Lower leg skin (tissue), 4 donors: ENCODE measurements around the gene MAPK14. TPM values are rescaled to one million over a fixed set of nuclear protein-coding genes. Genes with fewer than 3 reads are reported as not detected.

Experiments
- DNase-seq, 2 donors: peaks; one replicate each; pipeline ENCODE4 v3.0.0-alpha.2; 2019; ENCODE audit warnings: low spot score in 2 of 2
- H3K4me3 ChIP-seq: fragments of 200-600 bp; sonication (generic); 2 replicates; pipeline ENCODE4 v1.5.1; 2017; ENCODE audit warnings: mild to moderate bottlenecking, low read depth; ENCODE audit not compliant: poor library complexity, severe bottlenecking
- CTCF ChIP-seq, 3 donors: fragments of 450-650 bp; IDR thresholded peaks; one replicate each; pipeline ENCODE4 v1.5.1; 2016; ENCODE audit warnings: antibody characterized with exemption in 3 of 3, mild to moderate bottlenecking in 3 of 3, moderate library complexity in 2 of 3
- POLR2A ChIP-seq, 2 donors: fragments of 450-650 bp; IDR thresholded peaks; one replicate each; pipeline ENCODE4 v1.6.1; 2016 to 2017; ENCODE audit warnings: antibody characterized with exemption in 2 of 2, mild to moderate bottlenecking in 1 of 2, moderate library complexity in 1 of 2
- WGBS, 2 donors: methylation state at CpG; one replicate each; pipeline ENCODE4 v1.1.5; 2018; 5-methylcytosine and 5-hydroxymethylcytosine counted together
- intact Hi-C: fragments of 100-400 bp; cut with DNase I; formaldehyde crosslinking; loops from one replicate; pipeline ENCODE4 v1.15.0; 2023; ENCODE audit warnings: low total_unique reads
- total RNA-seq, 4 donors: library from RNA; depleted of rRNA; stranded (reverse); fragments of >200 nt; gene quantifications; one replicate each; pipeline ENCODE4 v1.1.0, GENCODE V29; 2016

Gene MAPK14
- total RNA-seq, 4 donors from 2014 or later, result 63.0 to 153 (median 77.7) TPM

DNA sequence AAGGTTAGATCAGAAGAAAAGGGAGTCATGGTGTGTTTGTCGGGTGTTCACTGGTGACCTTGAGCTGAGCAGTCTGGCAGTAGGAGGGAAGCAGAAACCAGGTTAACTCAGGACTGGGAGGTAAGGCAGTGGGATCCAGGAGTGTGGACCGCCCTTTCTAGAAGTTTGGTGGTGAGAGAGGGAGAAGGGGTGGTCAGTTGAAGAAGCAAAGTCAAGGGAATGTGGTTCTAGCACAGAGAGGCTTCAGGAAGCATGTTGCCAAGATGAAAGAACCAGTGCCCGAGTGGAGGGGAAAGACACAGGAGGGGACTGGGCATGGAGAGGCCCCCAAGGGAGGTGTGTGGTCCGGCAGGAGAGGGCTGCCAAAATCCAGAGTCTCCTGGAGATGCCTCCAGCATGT is 106.3 kb downstream of the MAPK14 start:
- no peak overlapping the region for H3K4me3 ChIP-seq
- intact Hi-C loops, result loop anchor here (10.0 kb wide), 1 partner anchor 61 kb away; the partner anchor contains the start of gene BRPF3
- TF ChIP-seq CTCF (IDR thresholded peaks at IDR 0.05) (no peak), POLR2A (IDR thresholded peaks at IDR 0.05) (no peak)
- no peak for DNase-seq
- WGBS, 2 donors, result 88 to 90% methylated on average over 4 of the region's 4 CpGs

GRCh38 chr6:36135053-36135731 is 107.6 kb downstream of the MAPK14 start:
- intact Hi-C loops, result loop anchor here (10.0 kb wide), 1 partner anchor 60 kb away; the partner anchor contains the start of gene BRPF3
- DNase-seq, result no peak
- no peak for TF ChIP-seq POLR2A (IDR thresholded peaks at IDR 0.05)
- TF ChIP-seq CTCF (IDR thresholded peaks at IDR 0.05), result no peak
- H3K4me3 ChIP-seq, result no peak overlapping the region
- WGBS, 2 donors, result 46 to 53% methylated on average over 13 of the region's 13 CpGs

GRCh38 chr6:36136034-36136433 is 108.4 kb downstream of the MAPK14 start:
- TF ChIP-seq CTCF (IDR thresholded peaks at IDR 0.05) (no peak), POLR2A (IDR thresholded peaks at IDR 0.05) (no peak)
- intact Hi-C loops, result loop anchor here (10.0 kb wide), 1 partner anchor 59 kb away; the partner anchor contains the start of gene BRPF3
- no peak overlapping the region for H3K4me3 ChIP-seq
- DNase-seq, result no peak
- 81 to 87% methylated on average over 2 of the region's 2 CpGs for WGBS, 2 donors

GRCh38 chr6:36136551-36136950 is 108.9 kb downstream of the MAPK14 start:
- DNase-seq, result no peak
- intact Hi-C loops, result loop anchor here (10.0 kb wide), 1 partner anchor 58 kb away; the partner anchor contains the start of gene BRPF3

GRCh38 chr6:36138667-36139066 is 111.1 kb downstream of the MAPK14 start:
- no peak overlapping the region for H3K4me3 ChIP-seq
- 90 to 94% methylated on average over 14 to 15 of the region's 15 CpGs for WGBS, 2 donors
- intact Hi-C loops, result loop anchor here (10.0 kb wide), 1 partner anchor 56 kb away; the partner anchor contains the start of gene BRPF3
- no peak for DNase-seq
- no peak for TF ChIP-seq POLR2A (IDR thresholded peaks at IDR 0.05)
- no peak for TF ChIP-seq CTCF (IDR thresholded peaks at IDR 0.05)

More at GRCh38 chr6:36136551-36136950, 108.9 kb downstream of the MAPK14 start:
- 95% methylated on average over 12 of the region's 12 CpGs for WGBS, 2 donors
- H3K4me3 ChIP-seq, result no peak overlapping the region
- TF ChIP-seq POLR2A (IDR thresholded peaks at IDR 0.05) (no peak), CTCF (IDR thresholded peaks at IDR 0.05) (no peak)
